ENCODE measurements around the gene GNS. TPM values are rescaled to one million over a fixed set of nuclear protein-coding genes. Genes with fewer than 3 reads are reported as not detected.

Gene GNS
- total and polyA plus RNA-seq, 4 donors = 27.8 to 78.6 (median 57.4) TPM

DNA sequence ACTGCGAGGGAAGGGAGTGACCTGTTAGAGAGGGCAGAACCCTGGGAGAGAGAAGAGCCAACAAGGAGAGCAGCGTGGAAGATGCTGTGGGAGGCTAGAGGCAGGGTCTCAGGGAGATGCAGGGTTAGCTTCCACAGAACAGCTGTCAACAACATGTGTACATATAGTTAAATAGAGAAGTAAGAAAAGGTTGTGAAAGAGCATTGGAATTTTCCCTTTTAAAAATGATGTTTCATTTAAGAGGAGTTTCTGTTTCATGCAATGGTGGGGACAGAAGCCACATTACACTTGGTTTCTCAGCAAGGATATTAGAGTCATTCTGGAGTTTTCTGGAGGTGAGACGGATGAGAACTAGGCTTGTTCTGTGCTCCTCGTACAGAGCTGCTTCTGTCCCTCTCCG, 41.4 kb upstream of the GNS start:
- Histone ChIP-seq H3K27ac (ENCODE audit: low read depth in 1 of 2, low read length in 2 of 2) (no peak overlapping the region), H3K36me3 (ENCODE audit: control insufficient read depth in 4 of 4, insufficient read depth in 3 of 4, low read depth in 1 of 4, low read length in 3 of 4) (no peaks in the 10 kb centered on the region), H3K9ac (ENCODE audit: low read depth in 1 of 2, low read length in 2 of 2) (no peak overlapping the region), H3K9me3 (ENCODE audit: control insufficient read depth in 4 of 4, low read length in 3 of 4) (no peaks in the 10 kb centered on the region), H3K4me1 (ENCODE audit: control insufficient read depth in 4 of 4, insufficient read depth in 4 of 4, low read length in 3 of 4) (peaks cover 0 to 19% (median 12%) of the 10 kb centered on the region in 4 donors), H3K27me3 (ENCODE audit: control insufficient read depth in 4 of 4, insufficient read depth in 4 of 4, low read length in 3 of 4) (no peaks in the 10 kb centered on the region), H3K4me3 (ENCODE audit: low read depth in 1 of 3, low read length in 3 of 3) (no peak overlapping the region)
- TF ChIP-seq FOXA2 (IDR thresholded peaks at IDR 0.05) = no peak
- TF ChIP-seq TAF1 (conservative IDR thresholded peaks at IDR 0.05) = no peak
- DNase-seq (ENCODE audit: low spot score) = no peak
- 89% methylated on average over 5 of the region's 5 CpGs for whole genome bisulfite sequencing

- no peaks in the 10 kb centered on the region for H3K9me3 ChIP-seq (ENCODE audit: control insufficient read depth in 4 of 4, low read length in 3 of 4)
- no peaks in the 10 kb centered on the region for H3K27me3 ChIP-seq (ENCODE audit: control insufficient read depth in 4 of 4, insufficient read depth in 4 of 4, low read length in 3 of 4)
- no peak overlapping the region for H3K27ac ChIP-seq (ENCODE audit: low read depth in 1 of 2, low read length in 2 of 2)
- no peak overlapping the region for H3K4me3 ChIP-seq (ENCODE audit: low read depth in 1 of 3, low read length in 3 of 3)
- H3K36me3 ChIP-seq (ENCODE audit: control insufficient read depth in 4 of 4, insufficient read depth in 3 of 4, low read depth in 1 of 4, low read length in 3 of 4) = no peaks in the 10 kb centered on the region
- no peak overlapping the region for H3K9ac ChIP-seq (ENCODE audit: low read depth in 1 of 2, low read length in 2 of 2)
- peaks cover 0 to 19% (median 12%) of the 10 kb centered on the region in 4 donors for H3K4me1 ChIP-seq (ENCODE audit: control insufficient read depth in 4 of 4, insufficient read depth in 4 of 4, low read length in 3 of 4)
- TF ChIP-seq NR2F2 (IDR thresholded peaks at IDR 0.05) (no peak), GABPA (IDR thresholded peaks at IDR 0.05 in 1 of 2, conservative IDR thresholded peaks at IDR 0.05 in 1 of 2) (no peak), FOXA1 (IDR thresholded peaks at IDR 0.05) (no peak), YY1 (IDR thresholded peaks at IDR 0.05) (no peak), HNF4A (conservative IDR thresholded peaks at IDR 0.05) (no peak), RXRA (IDR thresholded peaks at IDR 0.05) (no peak), RAD21 (IDR thresholded peaks at IDR 0.05) (no peak)
- TF ChIP-seq, protein P1, sequence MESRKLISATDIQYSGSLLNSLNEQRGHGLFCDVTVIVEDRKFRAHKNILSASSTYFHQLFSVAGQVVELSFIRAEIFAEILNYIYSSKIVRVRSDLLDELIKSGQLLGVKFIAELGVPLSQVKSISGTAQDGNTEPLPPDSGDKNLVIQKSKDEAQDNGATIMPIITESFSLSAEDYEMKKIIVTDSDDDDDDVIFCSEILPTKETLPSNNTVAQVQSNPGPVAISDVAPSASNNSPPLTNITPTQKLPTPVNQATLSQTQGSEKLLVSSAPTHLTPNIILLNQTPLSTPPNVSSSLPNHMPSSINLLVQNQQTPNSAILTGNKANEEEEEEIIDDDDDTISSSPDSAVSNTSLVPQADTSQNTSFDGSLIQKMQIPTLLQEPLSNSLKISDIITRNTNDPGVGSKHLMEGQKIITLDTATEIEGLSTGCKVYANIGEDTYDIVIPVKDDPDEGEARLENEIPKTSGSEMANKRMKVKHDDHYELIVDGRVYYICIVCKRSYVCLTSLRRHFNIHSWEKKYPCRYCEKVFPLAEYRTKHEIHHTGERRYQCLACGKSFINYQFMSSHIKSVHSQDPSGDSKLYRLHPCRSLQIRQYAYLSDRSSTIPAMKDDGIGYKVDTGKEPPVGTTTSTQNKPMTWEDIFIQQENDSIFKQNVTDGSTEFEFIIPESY (IDR thresholded peaks at IDR 0.05) = no peak
- TF ChIP-seq, protein P2, sequence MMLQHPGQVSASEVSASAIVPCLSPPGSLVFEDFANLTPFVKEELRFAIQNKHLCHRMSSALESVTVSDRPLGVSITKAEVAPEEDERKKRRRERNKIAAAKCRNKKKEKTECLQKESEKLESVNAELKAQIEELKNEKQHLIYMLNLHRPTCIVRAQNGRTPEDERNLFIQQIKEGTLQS (IDR thresholded peaks at IDR 0.05) = no peak
- DNase-seq (ENCODE audit: low spot score) = no peak
These were observed 39.0 kb upstream of the GNS start for GRCh38 chr12:64798165-64798564.

DNA sequence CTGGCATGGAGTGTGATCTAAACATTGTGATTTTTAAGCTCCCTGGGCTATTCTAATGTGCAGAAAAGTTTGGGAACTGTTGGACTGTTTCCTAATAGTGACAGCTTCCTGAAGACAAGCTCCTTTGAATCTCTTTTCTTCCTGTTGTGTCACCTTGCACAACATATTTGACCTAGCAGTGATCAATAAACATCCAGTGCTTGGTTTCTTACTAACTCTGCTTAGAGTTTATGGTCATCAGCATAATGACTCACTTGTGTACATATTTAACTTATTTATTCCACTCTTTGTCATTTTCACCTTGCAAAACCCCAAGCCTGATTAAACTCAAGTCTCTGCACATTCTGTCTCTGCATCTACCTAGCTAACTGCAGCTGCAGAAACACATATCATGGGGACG, 38.0 kb upstream of the GNS start:
- 52% methylated on average over 1 of the region's 1 CpG for WGBS
- no peak for DNase-seq (ENCODE audit: low spot score)
- Histone ChIP-seq H3K9ac (ENCODE audit: low read depth in 1 of 2, low read length in 2 of 2) (no peak overlapping the region), H3K4me3 (ENCODE audit: low read depth in 1 of 3, low read length in 3 of 3) (no peak overlapping the region), H3K9me3 (ENCODE audit: control insufficient read depth in 4 of 4, low read length in 3 of 4) (no peaks in the 10 kb centered on the region), H3K27ac (ENCODE audit: low read depth in 1 of 2, low read length in 2 of 2) (peak overlapping the region; percentile 31 to 48), H3K27me3 (ENCODE audit: control insufficient read depth in 4 of 4, insufficient read depth in 4 of 4, low read length in 3 of 4) (no peaks in the 10 kb centered on the region), H3K36me3 (ENCODE audit: control insufficient read depth in 4 of 4, insufficient read depth in 3 of 4, low read depth in 1 of 4, low read length in 3 of 4) (no peaks in the 10 kb centered on the region), H3K4me1 (ENCODE audit: control insufficient read depth in 4 of 4, insufficient read depth in 4 of 4, low read length in 3 of 4) (peaks cover 0 to 18% (median 12%) of the 10 kb centered on the region in 4 donors)
- TF ChIP-seq, protein P2 (IDR thresholded peaks at IDR 0.05) = no peak
- TF ChIP-seq, protein P1 (IDR thresholded peaks at IDR 0.05) = no peak
- TF ChIP-seq CTCF (IDR thresholded peaks at IDR 0.05; ENCODE audit: low read depth, low read length, missing input control) (no peak), FOXA1 (IDR thresholded peaks at IDR 0.05) (peak; percentile 18), RAD21 (IDR thresholded peaks at IDR 0.05) (no peak), SP1 (IDR thresholded peaks at IDR 0.05) (peak; percentile 55), JUND (IDR thresholded peaks at IDR 0.05) (peak; percentile 73 to 89), EGR1 (IDR thresholded peaks at IDR 0.05; ENCODE audit: low read depth in 2 of 2) (no peak), FOXA2 (IDR thresholded peaks at IDR 0.05) (peak; percentile 41), GABPA (IDR thresholded peaks at IDR 0.05 in 1 of 2, conservative IDR thresholded peaks at IDR 0.05 in 1 of 2) (peak in 1 of 2 donors; percentile 70), HNF4A (conservative IDR thresholded peaks at IDR 0.05) (peak; percentile 54 to 61), NR2F2 (IDR thresholded peaks at IDR 0.05) (no peak), TAF1 (conservative IDR thresholded peaks at IDR 0.05) (no peak), RXRA (IDR thresholded peaks at IDR 0.05) (peak; percentile 38 to 67)
- TF ChIP-seq, protein P3, sequence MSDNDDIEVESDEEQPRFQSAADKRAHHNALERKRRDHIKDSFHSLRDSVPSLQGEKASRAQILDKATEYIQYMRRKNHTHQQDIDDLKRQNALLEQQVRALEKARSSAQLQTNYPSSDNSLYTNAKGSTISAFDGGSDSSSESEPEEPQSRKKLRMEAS (IDR thresholded peaks at IDR 0.05) = no peak
- TF ChIP-seq, protein P4, sequence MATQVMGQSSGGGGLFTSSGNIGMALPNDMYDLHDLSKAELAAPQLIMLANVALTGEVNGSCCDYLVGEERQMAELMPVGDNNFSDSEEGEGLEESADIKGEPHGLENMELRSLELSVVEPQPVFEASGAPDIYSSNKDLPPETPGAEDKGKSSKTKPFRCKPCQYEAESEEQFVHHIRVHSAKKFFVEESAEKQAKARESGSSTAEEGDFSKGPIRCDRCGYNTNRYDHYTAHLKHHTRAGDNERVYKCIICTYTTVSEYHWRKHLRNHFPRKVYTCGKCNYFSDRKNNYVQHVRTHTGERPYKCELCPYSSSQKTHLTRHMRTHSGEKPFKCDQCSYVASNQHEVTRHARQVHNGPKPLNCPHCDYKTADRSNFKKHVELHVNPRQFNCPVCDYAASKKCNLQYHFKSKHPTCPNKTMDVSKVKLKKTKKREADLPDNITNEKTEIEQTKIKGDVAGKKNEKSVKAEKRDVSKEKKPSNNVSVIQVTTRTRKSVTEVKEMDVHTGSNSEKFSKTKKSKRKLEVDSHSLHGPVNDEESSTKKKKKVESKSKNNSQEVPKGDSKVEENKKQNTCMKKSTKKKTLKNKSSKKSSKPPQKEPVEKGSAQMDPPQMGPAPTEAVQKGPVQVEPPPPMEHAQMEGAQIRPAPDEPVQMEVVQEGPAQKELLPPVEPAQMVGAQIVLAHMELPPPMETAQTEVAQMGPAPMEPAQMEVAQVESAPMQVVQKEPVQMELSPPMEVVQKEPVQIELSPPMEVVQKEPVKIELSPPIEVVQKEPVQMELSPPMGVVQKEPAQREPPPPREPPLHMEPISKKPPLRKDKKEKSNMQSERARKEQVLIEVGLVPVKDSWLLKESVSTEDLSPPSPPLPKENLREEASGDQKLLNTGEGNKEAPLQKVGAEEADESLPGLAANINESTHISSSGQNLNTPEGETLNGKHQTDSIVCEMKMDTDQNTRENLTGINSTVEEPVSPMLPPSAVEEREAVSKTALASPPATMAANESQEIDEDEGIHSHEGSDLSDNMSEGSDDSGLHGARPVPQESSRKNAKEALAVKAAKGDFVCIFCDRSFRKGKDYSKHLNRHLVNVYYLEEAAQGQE (IDR thresholded peaks at IDR 0.05) = no peak

Data from liver (tissue), 9 donors.